HG02884 (cell line): ENCODE measurements around the gene LRIG1.

Source experiments
- ATAC-seq: cut with Tn5 transposase; IDR thresholded peaks from one replicate; pipeline ENCODE4 v1.9.1; 2021; ENCODE audit warnings: mild to moderate bottlenecking, moderate library complexity; ENCODE audit not compliant: unreplicated experiment

Gene LRIG1

GRCh38 chr3:66406831-66407610 lies 93.8 kb downstream of the LRIG1 start:
- no peak for ATAC-seq

GRCh38 chr3:66406163-66406562 lies 94.7 kb downstream of the LRIG1 start:
- ATAC-seq, result no peak

DNA sequence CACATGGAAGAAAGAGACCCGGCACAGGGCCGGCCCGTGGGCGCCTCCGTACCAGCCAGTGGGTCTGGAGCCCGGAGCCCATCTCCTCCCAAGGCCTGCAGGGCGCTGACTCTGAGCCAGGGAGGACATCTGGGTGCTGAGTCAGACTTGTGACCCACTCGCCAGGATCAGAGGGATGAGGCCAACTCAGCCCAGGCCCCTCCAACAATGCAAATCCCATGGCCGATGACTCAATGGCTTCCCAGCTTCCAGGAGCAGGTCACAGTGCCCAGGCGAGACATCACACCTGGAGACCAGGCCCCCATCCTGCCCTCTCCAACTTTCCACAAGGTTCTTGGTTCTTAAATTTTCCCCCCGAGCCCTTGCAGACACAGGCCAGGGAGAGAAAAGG lies 95.1 kb downstream of the LRIG1 start:
- ATAC-seq, result no peak

GRCh38 chr3:66404903-66405700 lies 95.7 kb downstream of the LRIG1 start:
- no peak for ATAC-seq

DNA sequence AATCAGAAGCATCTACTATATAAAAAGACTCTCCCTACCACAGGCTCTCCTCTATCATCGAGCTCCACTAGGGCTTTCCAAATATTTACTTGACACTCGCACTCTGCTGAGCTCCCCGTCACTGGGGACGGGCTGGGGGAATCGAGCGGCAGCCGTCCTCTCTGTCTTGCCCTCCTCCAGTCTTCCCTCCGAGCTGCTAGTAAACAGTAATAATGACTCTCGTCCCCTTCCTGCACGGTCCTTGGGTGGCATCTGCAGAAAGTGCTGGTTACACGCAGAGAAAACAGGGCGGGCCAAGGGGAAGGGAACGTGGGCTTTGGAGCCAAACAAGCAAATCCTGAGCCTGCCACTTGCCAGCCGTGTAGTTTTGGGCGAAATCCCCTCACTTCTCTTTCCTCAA lies 96.6 kb downstream of the LRIG1 start:
- ATAC-seq, result no peak

DNA sequence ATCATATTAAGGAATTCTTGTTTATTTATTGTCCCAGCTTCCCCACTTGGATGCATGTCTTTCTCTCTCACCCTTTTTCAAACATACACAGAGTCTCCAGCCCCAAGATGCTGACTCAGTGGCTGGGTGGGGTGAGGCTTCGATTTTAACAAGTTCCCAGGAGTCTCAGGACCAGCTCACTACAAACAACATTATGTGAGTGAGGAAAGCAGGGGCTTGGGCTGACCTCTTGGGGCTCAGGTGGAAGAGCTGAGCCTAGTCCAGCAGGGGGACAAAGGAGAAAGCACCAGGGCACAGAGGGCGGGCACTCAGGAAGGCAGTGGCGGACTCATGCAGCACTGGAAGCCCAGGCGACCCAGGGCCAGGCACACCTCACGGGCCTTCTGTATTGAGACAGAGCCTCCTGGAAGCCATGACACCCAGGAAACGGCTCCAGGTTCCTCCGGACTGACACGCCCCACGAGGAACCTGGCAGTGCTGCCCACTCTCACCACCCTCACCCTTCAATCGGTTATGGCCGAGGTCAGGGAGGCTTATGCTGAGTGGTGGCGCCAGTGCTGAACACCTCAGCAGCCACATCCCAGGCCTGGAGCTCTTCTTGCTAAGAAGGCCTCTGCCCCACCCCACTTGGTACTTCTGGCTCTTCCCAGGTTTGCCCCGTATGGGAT lies 97.4 kb downstream of the LRIG1 start:
- ATAC-seq, result no peak

- ATAC-seq, result no peak
Measured at GRCh38 chr3:66402596-66403290, 98.1 kb downstream of the LRIG1 start.

- no peak for ATAC-seq
Measured at GRCh38 chr3:66401675-66402491, 98.9 kb downstream of the LRIG1 start.

DNA sequence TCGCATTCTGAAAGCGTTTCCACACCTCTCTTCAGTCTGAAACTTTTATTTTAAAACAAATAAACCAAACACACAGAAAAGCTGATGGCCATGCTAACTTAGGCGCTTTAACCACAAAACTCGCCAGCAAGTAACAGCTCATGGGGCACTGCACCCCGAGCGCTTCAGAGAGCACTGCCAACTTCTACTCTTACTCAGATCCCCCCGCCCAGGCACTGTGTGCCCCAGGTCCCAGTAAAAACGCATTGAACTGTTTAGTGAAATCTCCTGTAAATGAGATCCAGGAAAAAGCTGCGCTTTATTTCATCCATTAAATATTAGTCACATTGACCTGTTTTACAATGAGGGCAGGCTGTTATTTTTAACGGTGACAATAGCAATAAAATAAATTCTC lies 99.7 kb downstream of the LRIG1 start:
- ATAC-seq, result no peak

DNA sequence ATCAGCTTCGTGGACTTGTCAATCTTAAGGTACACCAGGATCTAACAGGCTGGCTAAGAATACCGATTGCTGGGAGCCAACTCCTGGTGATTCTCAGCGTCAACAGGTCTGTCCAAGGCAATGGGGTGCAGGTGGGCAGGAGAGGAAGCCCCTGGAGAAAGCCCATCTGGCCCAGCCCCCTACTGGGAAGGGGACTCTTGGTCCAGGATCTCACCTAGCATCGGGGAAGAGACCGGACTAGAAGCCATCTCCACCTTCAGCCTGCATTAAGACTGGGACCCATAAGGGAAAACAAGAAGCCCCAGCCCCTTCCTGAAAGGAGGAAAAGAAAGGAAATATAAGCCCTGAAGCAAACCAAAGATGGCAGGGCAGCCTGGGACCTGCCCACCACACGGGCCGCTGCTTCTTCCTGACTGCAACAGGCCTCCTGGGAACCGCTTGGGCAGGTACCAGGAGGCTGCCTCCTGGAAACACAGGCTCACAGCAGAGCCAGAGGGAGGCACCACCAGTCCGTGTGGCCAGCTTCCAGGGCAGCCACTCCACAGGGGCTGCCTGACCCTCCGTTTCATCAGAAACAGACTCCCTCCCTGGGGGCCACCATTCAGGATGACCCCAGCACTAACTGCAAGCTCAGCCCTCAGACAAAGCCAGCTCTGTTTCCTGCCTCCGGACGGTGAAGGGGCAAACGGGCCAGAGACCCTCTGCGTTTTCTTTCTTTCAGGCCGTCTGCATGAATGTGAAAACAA lies 100.2 kb downstream of the LRIG1 start:
- no peak for ATAC-seq

DNA sequence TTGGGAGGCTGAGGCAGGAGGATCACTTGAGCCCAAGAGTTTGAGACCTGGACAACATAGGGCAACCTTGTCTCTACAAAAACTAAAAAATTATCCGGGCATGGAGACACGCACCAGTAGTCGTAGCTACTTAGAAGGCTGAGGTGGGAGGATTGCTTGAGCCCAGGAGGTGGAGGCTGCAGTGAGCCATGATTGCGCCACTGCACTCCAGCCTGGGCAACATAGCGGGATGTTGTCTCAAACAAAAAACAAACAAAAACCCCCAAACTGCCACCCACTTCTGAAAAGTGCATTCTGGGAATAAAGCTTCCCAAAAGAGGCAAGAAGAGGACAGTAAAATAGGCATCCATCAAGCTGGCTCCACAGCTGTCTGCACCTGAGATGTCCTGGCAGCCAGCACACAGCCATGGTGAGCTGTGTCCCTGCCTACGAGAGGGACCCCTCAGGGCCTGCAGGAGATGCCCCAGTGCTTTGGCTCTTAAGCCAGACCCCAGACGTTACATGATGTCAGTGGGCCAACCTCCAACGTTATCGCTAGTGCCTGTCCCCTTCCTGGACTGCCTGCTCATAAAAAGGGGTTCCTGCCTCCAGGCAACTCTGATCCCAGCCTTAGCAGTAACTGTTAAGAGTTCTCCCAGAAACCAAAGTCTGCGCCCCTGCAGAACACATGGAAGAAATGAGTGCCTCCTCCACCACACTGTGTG lies 101.1 kb downstream of the LRIG1 start:
- ATAC-seq, result no peak

GRCh38 chr3:66398228-66399025 lies 102.4 kb downstream of the LRIG1 start:
- no peak for ATAC-seq

GRCh38 chr3:66397745-66398144 lies 103.1 kb downstream of the LRIG1 start:
- no peak for ATAC-seq

- no peak for ATAC-seq
Measured at GRCh38 chr3:66396888-66397287, 103.9 kb downstream of the LRIG1 start.

DNA sequence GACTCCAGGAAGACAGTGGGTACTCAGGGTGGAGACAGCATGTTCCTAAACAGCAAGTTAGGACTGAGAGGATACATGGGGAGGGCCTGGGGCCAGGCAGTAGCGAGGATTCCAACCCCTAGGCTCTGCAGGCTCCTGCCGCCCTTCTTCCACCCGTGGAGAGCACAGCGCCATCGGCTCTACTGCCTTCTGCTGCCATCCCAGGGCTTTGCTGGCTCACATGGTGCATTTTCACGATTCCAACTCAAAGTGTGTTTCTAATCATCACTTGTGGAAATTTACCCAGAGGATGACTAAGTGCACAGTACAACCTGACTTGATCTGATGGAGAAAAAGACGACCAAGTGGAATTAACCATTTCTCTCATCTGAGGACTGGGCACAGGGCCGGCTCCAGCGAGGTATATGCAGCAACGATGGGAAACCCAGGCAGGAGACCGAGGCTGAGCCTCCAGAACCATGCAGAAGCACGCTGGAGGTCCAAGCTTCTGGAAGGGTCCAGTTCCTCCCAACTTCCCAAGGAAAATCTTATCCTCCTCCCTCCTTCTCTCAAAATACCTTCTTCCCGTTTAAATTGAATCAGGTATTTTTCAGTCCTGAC lies 104.6 kb downstream of the LRIG1 start:
- ATAC-seq, result no peak

DNA sequence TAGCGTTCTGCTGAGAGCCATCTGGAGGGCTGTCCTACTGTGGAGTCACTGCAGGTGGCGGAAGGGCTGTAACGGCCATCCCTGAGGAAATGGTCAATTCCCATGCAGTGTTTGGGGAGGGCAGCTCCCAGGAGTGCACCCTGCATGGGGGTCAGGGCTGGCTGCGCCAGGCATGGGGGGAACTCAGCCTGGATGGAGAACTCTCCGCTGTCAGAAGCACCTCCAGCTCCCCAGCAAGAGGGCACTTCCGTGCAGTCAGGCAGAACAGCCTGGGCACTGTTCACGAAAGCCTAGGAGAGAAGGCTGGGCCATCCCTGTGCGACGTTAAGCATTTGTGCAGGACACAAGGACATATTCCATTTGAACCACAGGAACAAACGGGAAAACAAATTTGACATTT lies 105.2 kb downstream of the LRIG1 start:
- no peak for ATAC-seq

DNA sequence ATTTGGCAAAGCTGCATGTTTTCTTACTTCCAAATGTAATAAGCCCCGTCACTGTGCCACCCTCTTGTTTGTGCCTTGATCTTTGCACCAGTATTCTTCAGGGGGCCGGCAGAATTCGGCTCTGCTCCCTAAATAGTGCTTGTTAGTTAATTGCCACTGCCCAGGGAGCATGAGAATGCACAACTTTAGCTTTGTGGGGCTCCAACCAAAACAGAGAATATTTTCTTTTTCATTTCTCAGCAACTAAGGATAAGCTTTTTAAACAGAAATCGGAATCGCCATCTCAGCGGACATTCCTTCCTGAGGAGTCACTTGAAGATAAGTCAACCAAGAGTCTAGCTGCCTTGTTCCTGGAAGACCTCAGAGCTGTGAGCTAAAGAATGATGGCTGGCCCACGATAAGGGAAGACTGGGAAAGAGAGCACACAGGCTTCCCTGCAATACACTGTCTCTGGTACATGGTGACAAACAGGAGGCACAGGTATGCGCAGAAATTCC lies 106.0 kb downstream of the LRIG1 start:
- ATAC-seq, result no peak
